WI38 (cell line): ENCODE measurements around the gene ANKRD60.

Experiments
- H3K4me3 ChIP-seq: 2 replicates; pipeline ENCODE4 v1.5.1; 2011; ENCODE audit warnings: low read depth, mild to moderate bottlenecking, control low read depth, low read length
- TF ChIP-seq, protein P1 (sequence below): IDR thresholded peaks from 2 replicates; pipeline ENCODE4 v1.5.1; 2012; ENCODE audit warnings: low read depth, mild to moderate bottlenecking, control low read depth, low read length

The ANKRD60 gene

DNA sequence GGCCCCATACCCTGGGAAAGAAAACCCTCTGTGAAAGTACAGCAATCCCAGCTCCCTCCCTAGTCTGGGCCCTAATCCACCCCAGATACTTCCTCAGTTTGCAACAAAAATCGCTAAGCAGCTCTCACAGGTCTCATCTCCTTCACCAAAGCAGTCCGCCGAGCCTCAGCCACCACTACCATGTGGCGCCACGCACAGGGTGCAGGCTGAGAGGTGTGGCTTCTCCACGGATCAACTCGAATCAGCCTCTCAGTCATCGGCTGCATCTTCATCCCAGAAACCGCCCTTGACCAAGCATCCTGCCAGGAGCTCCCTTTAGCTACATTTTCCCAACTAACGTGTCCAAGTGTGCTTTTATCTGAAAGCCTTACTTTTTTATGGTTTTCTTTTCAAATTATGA is 50.7 kb downstream of the ANKRD60 start:
- TF ChIP-seq, protein P1, sequence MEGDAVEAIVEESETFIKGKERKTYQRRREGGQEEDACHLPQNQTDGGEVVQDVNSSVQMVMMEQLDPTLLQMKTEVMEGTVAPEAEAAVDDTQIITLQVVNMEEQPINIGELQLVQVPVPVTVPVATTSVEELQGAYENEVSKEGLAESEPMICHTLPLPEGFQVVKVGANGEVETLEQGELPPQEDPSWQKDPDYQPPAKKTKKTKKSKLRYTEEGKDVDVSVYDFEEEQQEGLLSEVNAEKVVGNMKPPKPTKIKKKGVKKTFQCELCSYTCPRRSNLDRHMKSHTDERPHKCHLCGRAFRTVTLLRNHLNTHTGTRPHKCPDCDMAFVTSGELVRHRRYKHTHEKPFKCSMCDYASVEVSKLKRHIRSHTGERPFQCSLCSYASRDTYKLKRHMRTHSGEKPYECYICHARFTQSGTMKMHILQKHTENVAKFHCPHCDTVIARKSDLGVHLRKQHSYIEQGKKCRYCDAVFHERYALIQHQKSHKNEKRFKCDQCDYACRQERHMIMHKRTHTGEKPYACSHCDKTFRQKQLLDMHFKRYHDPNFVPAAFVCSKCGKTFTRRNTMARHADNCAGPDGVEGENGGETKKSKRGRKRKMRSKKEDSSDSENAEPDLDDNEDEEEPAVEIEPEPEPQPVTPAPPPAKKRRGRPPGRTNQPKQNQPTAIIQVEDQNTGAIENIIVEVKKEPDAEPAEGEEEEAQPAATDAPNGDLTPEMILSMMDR, result no peak
- no peak overlapping the region for H3K4me3 ChIP-seq

DNA sequence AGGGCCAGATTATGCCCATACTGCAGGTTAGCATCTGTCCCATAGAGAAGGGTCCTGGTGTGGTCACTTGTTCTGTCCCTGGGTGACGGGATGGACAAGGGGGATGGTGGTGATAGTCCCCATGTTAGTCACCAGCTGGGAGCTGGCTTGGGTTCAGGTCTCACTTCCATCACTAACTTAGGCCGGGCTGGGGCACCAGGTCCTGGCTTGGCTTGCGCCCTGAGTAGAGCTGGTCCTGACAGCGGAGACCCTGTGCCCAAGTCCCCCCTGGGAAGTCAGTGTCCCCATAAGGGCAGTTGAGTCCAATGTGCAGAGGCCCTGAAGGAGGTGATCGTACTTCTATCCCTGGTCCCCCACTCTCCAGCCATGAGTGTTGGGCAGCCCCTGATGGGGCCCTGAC is 52.6 kb downstream of the ANKRD60 start:
- TF ChIP-seq, protein P1, result no peak
- no peak overlapping the region for H3K4me3 ChIP-seq

DNA sequence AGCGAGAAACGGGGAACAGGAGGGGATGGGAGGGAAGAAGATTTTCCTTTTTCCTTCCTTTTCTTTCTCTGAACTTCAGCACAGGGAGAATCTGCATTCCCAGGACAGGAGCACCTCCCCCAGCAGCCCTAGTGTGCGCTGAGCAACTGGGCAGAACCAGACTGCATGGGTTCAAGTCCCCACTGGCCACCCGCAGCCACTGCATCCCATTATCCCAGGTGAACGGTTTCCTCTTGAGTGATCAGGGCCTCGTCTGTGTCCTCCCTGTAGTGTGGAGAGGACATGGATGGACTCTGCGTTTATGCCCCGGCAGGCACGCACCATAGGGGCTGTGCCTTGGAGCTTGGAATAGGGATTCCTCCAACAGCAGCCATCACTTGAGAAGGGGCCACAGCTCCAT is 53.0 kb downstream of the ANKRD60 start:
- no peak overlapping the region for H3K4me3 ChIP-seq
- TF ChIP-seq, protein P1, result no peak

DNA sequence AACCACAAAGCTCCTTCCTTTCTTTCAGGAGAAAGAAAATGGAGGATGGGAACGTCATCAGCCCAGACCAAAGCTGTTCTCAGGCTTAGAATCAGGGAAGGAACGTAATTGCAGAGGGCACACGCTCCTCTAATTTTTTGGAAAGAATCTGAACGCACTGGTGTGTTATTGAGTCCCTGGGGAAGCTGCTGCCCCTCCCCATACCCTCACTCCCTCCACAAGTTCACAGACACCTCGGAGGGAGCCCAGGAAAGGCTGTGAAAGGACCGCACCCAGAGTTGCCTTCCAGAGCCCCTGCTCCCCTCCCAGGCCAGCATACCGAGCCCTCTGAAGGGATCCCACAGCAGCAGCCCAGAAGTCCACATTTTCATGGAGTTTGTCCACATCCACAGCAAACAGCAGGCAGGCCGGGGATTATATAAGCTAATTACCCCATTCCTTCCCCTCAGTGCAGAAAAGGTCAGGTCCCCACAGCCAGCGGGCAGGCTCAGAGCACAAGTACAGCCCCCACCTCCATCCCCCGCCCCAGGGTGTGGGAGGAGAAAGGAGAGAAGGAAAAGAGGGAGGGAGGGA is 53.7 kb downstream of the ANKRD60 start:
- TF ChIP-seq, protein P1, result no peak
- no peak overlapping the region for H3K4me3 ChIP-seq

DNA sequence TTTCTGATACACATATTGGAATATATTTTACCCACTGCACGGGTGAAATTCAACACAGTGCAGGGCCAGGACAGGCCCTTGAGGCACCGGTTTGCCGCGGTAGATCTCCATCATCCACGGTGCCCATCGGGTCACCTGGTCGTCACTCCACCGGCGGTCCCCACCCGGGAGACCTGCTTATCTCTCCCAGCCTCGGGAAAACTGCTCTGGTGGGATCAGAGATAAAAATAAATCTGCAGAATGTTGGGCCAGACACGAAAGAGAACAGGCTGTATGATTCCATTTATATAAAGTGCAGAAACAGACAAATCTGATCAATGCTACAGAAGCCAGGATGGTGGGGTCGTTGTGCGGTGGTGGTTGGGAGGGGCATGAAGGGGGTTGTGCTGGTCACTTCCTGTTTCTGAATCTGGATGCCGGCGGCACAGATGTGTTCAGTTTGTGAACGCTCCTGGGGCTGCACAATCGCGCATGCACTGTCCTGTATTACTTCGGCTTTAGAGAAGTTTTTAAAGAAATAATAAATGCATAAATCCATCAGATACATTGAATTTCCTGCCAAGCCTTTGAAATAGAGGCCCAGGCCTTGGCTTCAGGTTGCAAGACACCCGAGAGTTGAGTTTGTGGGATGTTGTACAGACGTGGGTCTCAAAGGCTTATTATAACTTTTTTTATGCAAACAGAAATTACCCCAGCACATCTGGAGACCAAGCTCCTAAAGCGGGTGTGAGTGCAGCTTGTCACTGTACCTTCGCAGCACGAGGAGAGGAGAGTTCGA is 54.3 kb downstream of the ANKRD60 start:
- H3K4me3 ChIP-seq, result no peak overlapping the region
- TF ChIP-seq, protein P1, result no peak

DNA sequence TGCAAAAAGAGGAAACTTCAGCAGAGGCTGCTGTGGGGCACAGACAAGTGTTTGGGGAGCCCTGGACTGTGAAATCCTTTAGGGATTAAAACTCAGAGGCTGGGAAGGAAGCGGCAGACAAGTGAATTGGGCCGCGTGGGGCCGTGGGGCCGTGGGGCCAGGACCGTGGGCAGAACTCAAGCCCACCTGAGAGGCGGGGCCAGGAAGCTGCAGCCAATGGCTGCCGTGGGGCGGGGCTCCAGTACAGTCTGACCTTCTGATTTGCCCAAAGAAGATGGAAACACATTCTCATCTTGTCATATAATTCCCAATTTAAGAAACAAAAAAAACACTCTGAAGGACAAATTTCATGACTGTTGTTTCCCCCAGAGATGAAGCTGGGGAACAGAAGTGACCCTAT is 55.4 kb downstream of the ANKRD60 start:
- TF ChIP-seq, protein P1, result no peak

DNA sequence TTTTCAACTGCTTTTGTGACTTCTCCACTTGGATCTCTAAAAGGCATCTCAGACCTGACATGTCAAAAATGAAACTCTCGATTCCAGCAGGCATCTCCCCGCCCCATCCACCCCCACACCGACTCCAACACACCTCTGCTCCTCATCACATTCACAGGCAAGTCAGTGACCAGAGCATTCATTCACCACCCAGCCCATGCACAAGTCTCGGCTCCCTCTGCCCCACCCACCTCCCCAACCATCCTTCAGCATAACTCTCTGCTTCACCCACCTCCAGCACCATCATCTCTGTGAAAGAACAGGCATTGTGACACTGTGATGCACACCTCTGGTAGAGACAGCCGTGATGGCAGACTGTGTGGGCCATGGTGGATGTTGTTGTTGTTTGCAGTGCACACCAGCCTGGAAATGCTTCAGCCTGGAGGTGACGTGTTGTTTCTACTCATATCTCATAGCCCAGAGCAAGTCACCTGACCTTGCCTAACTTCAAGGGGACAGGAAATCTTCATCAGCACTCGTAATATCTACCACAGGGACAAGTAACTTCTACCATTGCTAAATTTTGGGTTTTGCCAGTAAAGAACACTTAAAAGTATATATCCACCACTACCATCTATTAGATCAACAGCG is 56.5 kb downstream of the ANKRD60 start:
- no peak overlapping the region for H3K4me3 ChIP-seq
- TF ChIP-seq, protein P1, result no peak

More for the DNA sequence above, 55.4 kb downstream of the ANKRD60 start:
- no peak overlapping the region for H3K4me3 ChIP-seq
